HL-60/S4 treated with phorbol 12-myristate 13-acetate at 8.2 ng/mL for 4 days and 3 days (cell line): Measurements from ENCODE around the gene GALNT4.

ENCODE experiments used
- in situ Hi-C: fragments of 300-500 bp; cut with MboI; formaldehyde crosslinking; loops from 2 replicates; pipeline ENCODE4 v1.15.0; 2022; ENCODE audit warnings: low sequenced_read_pairs

GALNT4 gene

GRCh38 chr12:89537389-89537788 is 12.8 kb upstream of the GALNT4 start:
- in situ Hi-C loops, result no loop called here

- in situ Hi-C loops, result loop anchor here (10.0 kb wide), 1 partner anchor 515 kb away; no protein-coding TSS in a partner anchor
Measured at GRCh38 chr12:89529738-89530137, 5.1 kb upstream of the GALNT4 start.

- in situ Hi-C loops, result loop anchor here (10.0 kb wide), 1 partner anchor 514 kb away; no protein-coding TSS in a partner anchor
Measured at GRCh38 chr12:89528434-89528833, 3.8 kb upstream of the GALNT4 start.

GRCh38 chr12:89525824-89526770 is 1.5 kb upstream of the GALNT4 start, which contains the start of gene POC1B:
TSS of gene POC1B (minus strand) at chr12:89526047. CDS start at chr12:89525895, 152 bp downstream.
- in situ Hi-C loops, result loop anchor here (10.0 kb wide), 1 partner anchor 511 kb away; no protein-coding TSS in a partner anchor

- in situ Hi-C loops, result loop anchor here (10.0 kb wide), 1 partner anchor 511 kb away; no protein-coding TSS in a partner anchor
Measured at GRCh38 chr12:89525305-89525823, 768 bp upstream of the GALNT4 start.

GRCh38 chr12:89523843-89524540 is 604 bp downstream of the GALNT4 start:
- in situ Hi-C loops, result loop anchor here (10.0 to 25.0 kb wide), 2 partner anchors 509 to 1387 kb away; partner anchors contain the start of genes CEP290 and TMTC3

GRCh38 chr12:89523393-89523792 is 1.2 kb downstream of the GALNT4 start:
- in situ Hi-C loops, result loop anchor here (10.0 to 25.0 kb wide), 2 partner anchors 509 to 1386 kb away; partner anchors contain the start of genes CEP290 and TMTC3

GRCh38 chr12:89521364-89522223 is 3.0 kb downstream of the GALNT4 start:
- in situ Hi-C loops, result loop anchor here (10.0 to 25.0 kb wide), 2 partner anchors 507 to 1384 kb away; partner anchors contain the start of genes CEP290 and TMTC3

- in situ Hi-C loops, result loop anchor here (25.0 kb wide), 1 partner anchor 1380 kb away; the partner anchor contains the start of genes CEP290 and TMTC3
Measured at GRCh38 chr12:89517720-89518119, 6.9 kb downstream of the GALNT4 start.

GRCh38 chr12:89516633-89517032 is 8.0 kb downstream of the GALNT4 start:
- in situ Hi-C loops, result loop anchor here (25.0 kb wide), 1 partner anchor 1379 kb away; the partner anchor contains the start of genes CEP290 and TMTC3

GRCh38 chr12:89514751-89515150 is 9.8 kb downstream of the GALNT4 start:
- in situ Hi-C loops, result loop anchor here (25.0 kb wide), 1 partner anchor 1377 kb away; the partner anchor contains the start of genes CEP290 and TMTC3

- in situ Hi-C loops, result loop anchor here (25.0 kb wide), 1 partner anchor 1376 kb away; the partner anchor contains the start of genes CEP290 and TMTC3
Measured at GRCh38 chr12:89513544-89513943, 11.1 kb downstream of the GALNT4 start.

GRCh38 chr12:89507015-89507824 is 17.4 kb downstream of the GALNT4 start:
- in situ Hi-C loops, result loop anchor here (25.0 kb wide), 1 partner anchor 1370 kb away; the partner anchor contains the start of genes CEP290 and TMTC3

GRCh38 chr12:89506050-89506449 is 18.5 kb downstream of the GALNT4 start:
- in situ Hi-C loops, result loop anchor here (25.0 kb wide), 1 partner anchor 1369 kb away; the partner anchor contains the start of genes CEP290 and TMTC3

GRCh38 chr12:89504560-89505346 is 19.8 kb downstream of the GALNT4 start:
- in situ Hi-C loops, result loop anchor here (25.0 kb wide), 1 partner anchor 1367 kb away; the partner anchor contains the start of genes CEP290 and TMTC3

GRCh38 chr12:89501793-89502192 is 22.8 kb downstream of the GALNT4 start:
- in situ Hi-C loops, result loop anchor here (25.0 kb wide), 1 partner anchor 1364 kb away; the partner anchor contains the start of genes CEP290 and TMTC3

GRCh38 chr12:89499857-89500256 is 24.7 kb downstream of the GALNT4 start:
- in situ Hi-C loops, result loop anchor here (25.0 kb wide), 1 partner anchor 1363 kb away; the partner anchor contains the start of genes CEP290 and TMTC3
